Fibroblast of the aortic adventitia (primary cell): ENCODE results near the gene PCCA. TPM values are rescaled to one million over a fixed set of nuclear protein-coding genes. Genes with fewer than 3 reads are reported as not detected.

ENCODE experiments used
- DNase-seq: peaks from one replicate; pipeline ENCODE4 v3.0.0-alpha.2; 2010; ENCODE audit warnings: low read depth
- H3K4me3 ChIP-seq: 2 replicates; pipeline ENCODE4 v1.5.1; 2011; ENCODE audit warnings: low read depth, mild to moderate bottlenecking, control low read depth, low read length, moderate library complexity
- CTCF ChIP-seq: IDR thresholded peaks from 2 replicates; pipeline ENCODE4 v1.5.1; 2011; ENCODE audit warnings: mild to moderate bottlenecking, low read length, control low read depth, inconsistent platforms; ENCODE audit not compliant: insufficient read depth
- total RNA-seq: library from RNA; depleted of rRNA; stranded (reverse); fragments of >200 nt; gene quantifications from 2 replicates; pipeline ENCODE4 v1.2.3, GENCODE V29; 2012; ENCODE audit warnings: low replicate concordance

PCCA gene
- total RNA-seq, 1 donor, result 23.8 TPM

GRCh38 chr13:100506600-100507422, 417.9 kb downstream of the PCCA start:
- TF ChIP-seq CTCF, result no peak
- DNase-seq, result no peak
- H3K4me3 ChIP-seq, result no peak overlapping the region

GRCh38 chr13:100508455-100508854, 419.6 kb downstream of the PCCA start:
- no peak for TF ChIP-seq CTCF
- DNase-seq, result no peak
- no peak overlapping the region for H3K4me3 ChIP-seq

- H3K4me3 ChIP-seq, result no peak overlapping the region
- no peak for TF ChIP-seq CTCF
- no peak for DNase-seq
Observed at GRCh38 chr13:100508996-100509395, 420.1 kb downstream of the PCCA start.

GRCh38 chr13:100510208-100510957, 421.5 kb downstream of the PCCA start:
- no peak overlapping the region for H3K4me3 ChIP-seq
- no peak for DNase-seq
- TF ChIP-seq CTCF, result no peak

GRCh38 chr13:100511466-100511865, 422.6 kb downstream of the PCCA start:
- TF ChIP-seq CTCF, result no peak
- H3K4me3 ChIP-seq, result no peak overlapping the region
- no peak for DNase-seq

- no peak for DNase-seq
- no peak overlapping the region for H3K4me3 ChIP-seq
- no peak for TF ChIP-seq CTCF
Observed at GRCh38 chr13:100512422-100512821, 423.5 kb downstream of the PCCA start.
